HG03378 (cell line): Measurements from ENCODE around the gene STIMATE.

ENCODE experiments used
- ATAC-seq: cut with Tn5 transposase; IDR thresholded peaks from one replicate; pipeline ENCODE4 v1.9.1; 2021; ENCODE audit warnings: mild to moderate bottlenecking, moderate library complexity; ENCODE audit not compliant: unreplicated experiment

STIMATE gene

GRCh38 chr3:52897130-52898122 is at the start of gene STIMATE:
Gene STIMATE (minus strand): TSS chr3:52897548. CDS start chr3:52897450, 98 bp downstream.
- ATAC-seq: peak; percentile 78

- ATAC-seq: no peak
Observed at GRCh38 chr3:52939600-52939999, 42.3 kb upstream of the STIMATE start.

- no peak for ATAC-seq
Observed at GRCh38 chr3:52934630-52935530, 37.5 kb upstream of the STIMATE start.

- ATAC-seq: no peak
Observed at GRCh38 chr3:52931889-52932288, 34.5 kb upstream of the STIMATE start.

GRCh38 chr3:52931328-52931727 is 34.0 kb upstream of the STIMATE start:
- ATAC-seq: no peak

GRCh38 chr3:52930748-52931147 is 33.4 kb upstream of the STIMATE start:
- no peak for ATAC-seq

GRCh38 chr3:52926554-52926953 is 29.2 kb upstream of the STIMATE start:
- ATAC-seq: no peak

GRCh38 chr3:52925405-52926313 is 28.3 kb upstream of the STIMATE start:
- no peak for ATAC-seq

- ATAC-seq: no peak
Observed at GRCh38 chr3:52923963-52924362, 26.6 kb upstream of the STIMATE start.

GRCh38 chr3:52920841-52921240 is 23.5 kb upstream of the STIMATE start:
- no peak for ATAC-seq

GRCh38 chr3:52917044-52917443 is 19.7 kb upstream of the STIMATE start:
- ATAC-seq: no peak

GRCh38 chr3:52915294-52915693 is 17.9 kb upstream of the STIMATE start:
- ATAC-seq: no peak

- ATAC-seq: no peak
Observed at GRCh38 chr3:52912885-52913731, 15.8 kb upstream of the STIMATE start.

GRCh38 chr3:52910823-52911222 is 13.5 kb upstream of the STIMATE start:
- no peak for ATAC-seq

- ATAC-seq: no peak
Observed at GRCh38 chr3:52907497-52907896, 10.1 kb upstream of the STIMATE start.

GRCh38 chr3:52904552-52904951 is 7.2 kb upstream of the STIMATE start:
- ATAC-seq: no peak

GRCh38 chr3:52904000-52904399 is 6.7 kb upstream of the STIMATE start:
- ATAC-seq: no peak

- ATAC-seq: no peak
Observed at GRCh38 chr3:52896613-52897012, 735 bp downstream of the STIMATE start.

- no peak for ATAC-seq
Observed at GRCh38 chr3:52896151-52896550, 1.2 kb downstream of the STIMATE start.

- ATAC-seq: no peak
Observed at GRCh38 chr3:52895418-52895817, 1.9 kb downstream of the STIMATE start.
